OCI-M2 (cell line): ENCODE results near the gene GATC.

ENCODE experiments used
- DNase-seq: peaks from one replicate; lab custom pipeline; 2025; ENCODE audit not compliant: unreplicated experiment; lab: John Stamatoyannopoulos, UW

Gene GATC

GRCh38 chr12:120495731-120496412 is 49.6 kb downstream of the GATC start, which contains the start of gene DYNLL1:
Gene DYNLL1, plus strand, starts transcription at chr12:120496113. Its CDS starts 309 bp downstream, at chr12:120496422.
- peak; percentile 90 for DNase-seq

- DNase-seq = no peak
Measured at GRCh38 chr12:120496413-120497340, 50.4 kb downstream of the GATC start.

- DNase-seq = no peak
Measured at GRCh38 chr12:120497524-120498150, 51.4 kb downstream of the GATC start.

GRCh38 chr12:120498870-120499515 is 52.7 kb downstream of the GATC start:
- no peak for DNase-seq

- no peak for DNase-seq
Measured at GRCh38 chr12:120500581-120500980, 54.3 kb downstream of the GATC start.

GRCh38 chr12:120504587-120504986 is 58.3 kb downstream of the GATC start:
- no peak for DNase-seq

- no peak for DNase-seq
Measured at GRCh38 chr12:120508537-120508936, 62.3 kb downstream of the GATC start.
